ENCODE data around the gene CYB5R4. TPM values are rescaled to one million over a fixed set of nuclear protein-coding genes. Genes with fewer than 3 reads are reported as not detected.

The CYB5R4 gene
- total RNA-seq, 1 experiment from 2014 or later = 17.5 TPM

DNA sequence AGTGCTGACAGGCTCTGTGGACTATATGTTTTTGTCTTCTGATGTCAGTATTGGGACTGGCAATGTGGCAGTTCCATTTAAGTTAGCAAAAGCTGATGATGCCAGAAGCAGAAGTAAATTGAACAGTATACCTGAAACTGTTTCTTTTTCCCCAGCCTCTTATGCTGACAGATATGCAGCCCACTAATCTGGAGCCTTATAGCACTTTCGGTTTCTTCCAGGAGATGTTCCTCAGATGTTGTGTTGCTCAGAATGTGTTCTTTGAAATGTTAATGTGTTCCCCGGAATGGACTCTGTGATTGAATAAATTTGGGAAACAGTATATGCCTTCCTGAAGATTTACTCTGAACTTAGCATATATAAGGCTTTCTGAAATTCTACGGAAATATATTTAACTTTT lies 93.3 kb downstream of the CYB5R4 start:
- no peak for DNase-seq
- Histone ChIP-seq H2AK5ac (ENCODE audit: insufficient read length, low read length) (no peak overlapping the region), H4K91ac (ENCODE audit: insufficient read length, low read depth, low read length) (no peak overlapping the region), H4K20me1 (ENCODE audit: control insufficient read depth, insufficient read depth, insufficient read length) (no peaks in the 10 kb centered on the region), H3T11ph (ENCODE audit: low read length) (no peak overlapping the region), H3K23ac (ENCODE audit: insufficient read length, low read depth, low read length) (no peak overlapping the region), H2BK15ac (ENCODE audit: low read depth, low read length) (no peak overlapping the region), H3K14ac (ENCODE audit: insufficient read depth, low read length) (no peak overlapping the region), H3K4ac (ENCODE audit: low read depth, low read length) (no peak overlapping the region), H3K79me1 (ENCODE audit: insufficient read depth, low read depth, low read length, poor library complexity, severe bottlenecking) (no peaks in the 10 kb centered on the region), H4K5ac (ENCODE audit: insufficient read length, low read depth, low read length) (no peak overlapping the region), H2BK5ac (ENCODE audit: insufficient read length, low read length) (no peak overlapping the region), H2BK20ac (ENCODE audit: low read depth, low read length, poor library complexity, severe bottlenecking) (no peak overlapping the region), H3K18ac (ENCODE audit: insufficient read length, low read depth, low read length) (no peak overlapping the region), H4K8ac (replicated peaks; ENCODE audit: insufficient read length, low read depth, low read length) (no peak overlapping the region), H3K27me3 (ENCODE audit: insufficient read depth, low read length) (no peaks in the 10 kb centered on the region), H2AFZ (ENCODE audit: low read length) (no peak overlapping the region), H3K23me2 (ENCODE audit: insufficient read length, low read depth, low read length, poor library complexity, severe bottlenecking) (no peaks in the 10 kb centered on the region), H3K27ac (ENCODE audit: insufficient read length, low read depth, low read length) (no peak overlapping the region), H3K79me2 (ENCODE audit: insufficient read depth, low read length) (no peaks in the 10 kb centered on the region), H3K4me2 (ENCODE audit: insufficient read depth, insufficient read length, low read length) (no peak overlapping the region), H3K4me1 (ENCODE audit: insufficient read depth, low read length) (peaks cover 3% of the 10 kb centered on the region; the same call in 1 of the 2 replicates), H3K56ac (ENCODE audit: insufficient read length, low read depth, low read length) (no peak overlapping the region), H2BK12ac (ENCODE audit: insufficient read length, low read depth, low read length) (no peak overlapping the region), H3K9me3 (ENCODE audit: control insufficient read depth, low read depth, low read length) (no peaks in the 10 kb centered on the region), H2BK120ac (ENCODE audit: low read depth, low read length, poor library complexity, severe bottlenecking) (no peak overlapping the region), H3K9ac (ENCODE audit: extremely low read depth, insufficient read length, low read length) (no peak overlapping the region)
- Mint-ChIP-seq H3K27me3 (ENCODE audit: low read depth) (no peaks in the 10 kb centered on the region), H3K9me3 (no peaks in the 10 kb centered on the region; a peak in 1 of 5 replicates), H3K4me3 (no peak overlapping the region), H3K27ac (peak overlapping the region in 1 of 3 experiments; percentile 69; a peak in 1 of 7 replicates), H3K4me1 (peaks cover 28 to 33% of the 10 kb centered on the region in 2 experiments), H3K36me3 (ENCODE audit: insufficient read depth in 1 of 3, low read depth in 3 of 3) (peaks cover 14 to 19% (median 15%) of the 10 kb centered on the region in 3 experiments)
- TF ChIP-seq, protein P1, sequence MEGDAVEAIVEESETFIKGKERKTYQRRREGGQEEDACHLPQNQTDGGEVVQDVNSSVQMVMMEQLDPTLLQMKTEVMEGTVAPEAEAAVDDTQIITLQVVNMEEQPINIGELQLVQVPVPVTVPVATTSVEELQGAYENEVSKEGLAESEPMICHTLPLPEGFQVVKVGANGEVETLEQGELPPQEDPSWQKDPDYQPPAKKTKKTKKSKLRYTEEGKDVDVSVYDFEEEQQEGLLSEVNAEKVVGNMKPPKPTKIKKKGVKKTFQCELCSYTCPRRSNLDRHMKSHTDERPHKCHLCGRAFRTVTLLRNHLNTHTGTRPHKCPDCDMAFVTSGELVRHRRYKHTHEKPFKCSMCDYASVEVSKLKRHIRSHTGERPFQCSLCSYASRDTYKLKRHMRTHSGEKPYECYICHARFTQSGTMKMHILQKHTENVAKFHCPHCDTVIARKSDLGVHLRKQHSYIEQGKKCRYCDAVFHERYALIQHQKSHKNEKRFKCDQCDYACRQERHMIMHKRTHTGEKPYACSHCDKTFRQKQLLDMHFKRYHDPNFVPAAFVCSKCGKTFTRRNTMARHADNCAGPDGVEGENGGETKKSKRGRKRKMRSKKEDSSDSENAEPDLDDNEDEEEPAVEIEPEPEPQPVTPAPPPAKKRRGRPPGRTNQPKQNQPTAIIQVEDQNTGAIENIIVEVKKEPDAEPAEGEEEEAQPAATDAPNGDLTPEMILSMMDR (conservative IDR thresholded peaks at IDR 0.05) = no peak
- WGBS (ENCODE audit: extremely low coverage, insufficient read length, low lambda C conversion rate) = no CpG with 5 or more reads among the region's 3 CpGs

All from H9 (cell line).